Measurements from ENCODE around the gene SLC6A3. TPM values are rescaled to one million over a fixed set of nuclear protein-coding genes. Genes with fewer than 3 reads are reported as not detected.

Gene SLC6A3
- total RNA-seq, result 0.16 TPM

- no peak for ATAC-seq
Observed at GRCh38 chr5:1445313-1445688, at the start of gene SLC6A3. SLC6A3 (minus strand) TSS chr5:1445440; CDS start chr5:1443197, 2,243 bp downstream.

- ATAC-seq, result no peak
Observed at GRCh38 chr5:1493941-1494340, 48.7 kb upstream of the SLC6A3 start.

GRCh38 chr5:1493413-1493812, 48.2 kb upstream of the SLC6A3 start:
- ATAC-seq, result no peak

GRCh38 chr5:1492757-1493156, 47.5 kb upstream of the SLC6A3 start:
- no peak for ATAC-seq

GRCh38 chr5:1490376-1490775, 45.1 kb upstream of the SLC6A3 start:
- no peak for ATAC-seq

- no peak for ATAC-seq
Observed at GRCh38 chr5:1489754-1490153, 44.5 kb upstream of the SLC6A3 start.

- ATAC-seq, result peak; percentile 56
Observed at GRCh38 chr5:1488882-1489680, 43.8 kb upstream of the SLC6A3 start.

- no peak for ATAC-seq
Observed at GRCh38 chr5:1487079-1487764, 42.0 kb upstream of the SLC6A3 start.

- no peak for ATAC-seq
Observed at GRCh38 chr5:1486271-1486670, 41.0 kb upstream of the SLC6A3 start.

- no peak for ATAC-seq
Observed at GRCh38 chr5:1485579-1486118, 40.4 kb upstream of the SLC6A3 start.

GRCh38 chr5:1484730-1485578, 39.7 kb upstream of the SLC6A3 start:
- ATAC-seq, result no peak

- ATAC-seq, result no peak
Observed at GRCh38 chr5:1483856-1484729, 38.9 kb upstream of the SLC6A3 start.

- no peak for ATAC-seq
Observed at GRCh38 chr5:1483064-1483463, 37.8 kb upstream of the SLC6A3 start.

- no peak for ATAC-seq
Observed at GRCh38 chr5:1481959-1482331, 36.7 kb upstream of the SLC6A3 start.

GRCh38 chr5:1481266-1481958, 36.2 kb upstream of the SLC6A3 start:
- ATAC-seq, result no peak

GRCh38 chr5:1480806-1481205, 35.6 kb upstream of the SLC6A3 start:
- peak; percentile 3 for ATAC-seq

GRCh38 chr5:1480217-1480616, 35.0 kb upstream of the SLC6A3 start:
- no peak for ATAC-seq

- peak; percentile 17 for ATAC-seq
Observed at GRCh38 chr5:1479581-1480188, 34.4 kb upstream of the SLC6A3 start.

- no peak for ATAC-seq
Observed at GRCh38 chr5:1479066-1479465, 33.8 kb upstream of the SLC6A3 start.

- no peak for ATAC-seq
Observed at GRCh38 chr5:1478271-1479035, 33.2 kb upstream of the SLC6A3 start.
